GM12878 (cell line): ENCODE data around the gene ZNF341. TPM values are rescaled to one million over a fixed set of nuclear protein-coding genes. Genes with fewer than 3 reads are reported as not detected.

ENCODE experiments used
- ATAC-seq: fragments of 200-7000 bp; cut with Tn5 transposase; 3 replicates; pipeline ENCODE4 v1.9.1; 2020; ENCODE audit warnings: mild to moderate bottlenecking, moderate library complexity
- BruUV-seq: library from RNA; stranded (reverse); fragments of 400-500 nt; replicated peaks from 2 replicates; lab custom pipeline; 2021; lab: Mats Ljungman, UMichigan
- CTCF ChIA-PET: fragments of 300-600 bp; sonication (Branson Sonifier 250); formaldehyde crosslinking; extraction: SDS; loops from one replicate; lab custom pipeline; 2021; ENCODE audit warnings: inconsistent platforms; lab: Yijun Ruan, JAX
- POLR2A ChIA-PET: fragments of 350-600 bp; formaldehyde crosslinking; extraction: SDS; loops from one replicate; lab custom pipeline; 2021; ENCODE audit warnings: inconsistent platforms; lab: Charles Lee
- RAD21 ChIA-PET: fragments of 300-600 bp; sonication (Branson Sonifier 250); formaldehyde crosslinking; loops from one replicate; lab custom pipeline; 2023; ENCODE audit warnings: antibody characterized with exemption; ENCODE audit not compliant: unreplicated experiment; lab: Charles Lee
- SMC1A ChIA-PET: fragments of 300-600 bp; sonication (Branson Sonifier 250); formaldehyde crosslinking; loops from one replicate; lab custom pipeline; 2023; ENCODE audit not compliant: unreplicated experiment, uncharacterized antibody; lab: Charles Lee
- DNase-seq: peaks from one replicate; pipeline ENCODE4 v3.0.0-alpha.2; 2011; ENCODE audit warnings: low read depth, low spot score
- FAIRE-seq: peaks from 3 replicates; lab custom pipeline; 2011; peaks lifted over from hg19 to GRCh38; lab: Jason Lieb, UNC
- H2AFZ ChIP-seq: 2 replicates; pipeline ENCODE4 v1.6.0; 2011; ENCODE audit warnings: low read depth, low read length, control low read depth; ENCODE audit not compliant: control insufficient read depth
- H3K27ac ChIP-seq: 2 replicates; pipeline ENCODE4 v1.5.1; 2011; ENCODE audit warnings: control low read depth; ENCODE audit not compliant: control insufficient read depth, insufficient read depth
- H3K27me3 ChIP-seq, 2 experiments: replicated peaks in 1 of 2; 2 replicates each; pipeline versions ENCODE4 v1.6.0 to v1.6.1; 2011; ENCODE audit warnings: low read length in 1 of 2; ENCODE audit not compliant: control insufficient read depth in 2 of 2, insufficient read depth in 2 of 2
- H3K36me3 ChIP-seq, 2 experiments: 2 replicates each; pipeline ENCODE4 v1.5.1; 2011; ENCODE audit warnings: low read length in 1 of 2; ENCODE audit not compliant: control insufficient read depth in 2 of 2, insufficient read depth in 2 of 2
- H3K4me1 ChIP-seq: 2 replicates; pipeline ENCODE4 v1.6.1; 2011; ENCODE audit warnings: mild to moderate bottlenecking, low read length, moderate library complexity, mixed read lengths; ENCODE audit not compliant: control insufficient read depth, insufficient read depth
- H3K4me2 ChIP-seq: 2 replicates; pipeline ENCODE4 v1.6.0; 2011; ENCODE audit warnings: control low read depth; ENCODE audit not compliant: control insufficient read depth, insufficient read depth
- H3K4me3 ChIP-seq: fragments of 200-600 bp; sonication (generic); 2 replicates; pipeline ENCODE4 v1.5.1; 2016
- H3K79me2 ChIP-seq: 2 replicates; pipeline ENCODE4 v1.6.0; 2011; ENCODE audit warnings: low read length; ENCODE audit not compliant: control insufficient read depth, insufficient read depth
- H3K9ac ChIP-seq: 2 replicates; pipeline ENCODE4 v1.8.0; 2011; ENCODE audit warnings: low read length, control low read depth, mixed read lengths; ENCODE audit not compliant: control insufficient read depth, insufficient read depth
- H3K9me3 ChIP-seq: replicated peaks from 3 replicates; pipeline ENCODE4 v1.5.1; 2011; ENCODE audit warnings: mild to moderate bottlenecking, low read length; ENCODE audit not compliant: control insufficient read depth, insufficient read depth
- H4K20me1 ChIP-seq: 2 replicates; pipeline ENCODE4 v1.6.0; 2011; ENCODE audit not compliant: control insufficient read depth, insufficient read depth
- BACH1 ChIP-seq: fragments of 450-650 bp; IDR thresholded peaks from 2 replicates; pipeline ENCODE4 v1.6.1; 2017; ENCODE audit warnings: mild to moderate bottlenecking, borderline replicate concordance
- CHD2 ChIP-seq: IDR thresholded peaks from 2 replicates; pipeline ENCODE4 v1.6.1; 2011; ENCODE audit warnings: low read depth, low read length, improper control_type of control experiment, borderline replicate concordance
- ETV6 ChIP-seq, 2 experiments: fragments of 450-650 bp in 1 of 2; IDR thresholded peaks in 1 of 2; conservative IDR thresholded peaks in 1 of 2; 2 replicates each; pipeline ENCODE4 v1.6.1; 2014; ENCODE audit warnings: antibody characterized with exemption in 1 of 2, borderline replicate concordance in 1 of 2, low read depth in 1 of 2, mild to moderate bottlenecking in 1 of 2, moderate library complexity in 1 of 2
- GABPA ChIP-seq: IDR thresholded peaks from 2 replicates; pipeline ENCODE4 v1.6.1; 2014; ENCODE audit warnings: antibody characterized with exemption, low read depth, mild to moderate bottlenecking, inconsistent platforms
- GATAD2B ChIP-seq: fragments of 450-650 bp; conservative IDR thresholded peaks from 2 replicates; pipeline ENCODE4 v1.6.1; 2017; ENCODE audit warnings: low read depth, mild to moderate bottlenecking, moderate library complexity
- JUNB ChIP-seq: IDR thresholded peaks from 2 replicates; pipeline ENCODE4 v1.6.1; 2016; ENCODE audit warnings: antibody characterized with exemption, mild to moderate bottlenecking
- MEF2A ChIP-seq: IDR thresholded peaks from 2 replicates; pipeline ENCODE4 v1.6.1; 2011; ENCODE audit warnings: low read depth, mild to moderate bottlenecking, low read length, moderate library complexity; ENCODE audit not compliant: insufficient read depth
- MLLT1 ChIP-seq: fragments of 450-650 bp; IDR thresholded peaks from 2 replicates; pipeline ENCODE4 v1.6.1; 2016; ENCODE audit warnings: mild to moderate bottlenecking
- NFIC ChIP-seq: IDR thresholded peaks from 2 replicates; pipeline ENCODE4 v1.6.1; 2012; ENCODE audit warnings: low read depth, mild to moderate bottlenecking, inconsistent platforms, low read length, moderate library complexity
- NFYA ChIP-seq: IDR thresholded peaks from 2 replicates; pipeline ENCODE4 v1.6.1; 2011; ENCODE audit warnings: low read depth, mild to moderate bottlenecking, low read length, improper control_type of control experiment, borderline replicate concordance
- PML ChIP-seq: IDR thresholded peaks from 2 replicates; pipeline ENCODE4 v1.6.1; 2012; ENCODE audit warnings: low read length, inconsistent platforms
- REST ChIP-seq: IDR thresholded peaks from 2 replicates; pipeline ENCODE4 v1.6.1; 2012; ENCODE audit warnings: mild to moderate bottlenecking, low read depth, low read length
- SPI1 ChIP-seq: IDR thresholded peaks from 2 replicates; pipeline ENCODE4 v1.6.1; 2011; ENCODE audit warnings: low read depth, mild to moderate bottlenecking, low read length, moderate library complexity, borderline replicate concordance; ENCODE audit not compliant: insufficient read depth
- SUPT20H ChIP-seq: IDR thresholded peaks from 2 replicates; pipeline ENCODE4 v1.6.1; 2011; ENCODE audit warnings: low read depth, mild to moderate bottlenecking, low read length, moderate library complexity, borderline replicate concordance; ENCODE audit not compliant: control insufficient read depth
- YY1 ChIP-seq: IDR thresholded peaks from 2 replicates; pipeline ENCODE4 v1.6.1; 2011; ENCODE audit warnings: low read depth, mild to moderate bottlenecking, low read length
- ZZZ3 ChIP-seq: IDR thresholded peaks from 2 replicates; pipeline ENCODE4 v1.6.1; 2011; ENCODE audit warnings: low read depth; ENCODE audit not compliant: control insufficient read depth, insufficient read length
- WGBS: methylation state at CpG from one replicate; pipeline ENCODE4 v1.1.6; 2016; ENCODE audit warnings: low lambda C conversion rate; ENCODE audit not compliant: insufficient replicate concordance, insufficient coverage; ENCODE audit errors: missing lambda C conversion rate; 5-methylcytosine and 5-hydroxymethylcytosine counted together
- in situ Hi-C: fragments of 300-500 bp; cut with MboI; formaldehyde crosslinking; loops from 9 replicates; pipeline ENCODE4 v1.14.3; 2018; ENCODE audit warnings: mixed read lengths
- intact Hi-C: fragments of 100-400 bp; cut with micrococcal nuclease; formaldehyde crosslinking; loops from one replicate; pipeline ENCODE4 v1.14.2; 2022; ENCODE audit not compliant: unreplicated experiment
- polyA plus RNA-seq, 11 experiments: library from polyadenylated mRNA; depleted of rRNA in 4 of 11; unstranded in 6 of 11; stranded (reverse) in 5 of 11; fragments of >200 nt; fragmentation: Nextera tagmentation in 4 of 11; fragmentation: Illumina TruSeq in 1 of 11; extraction: Ambion mirVana in 4 of 11; extraction: Trizol in 1 of 11; gene quantifications; 1 replicate in 1 of 11; 2 replicates in 10 of 11; pipeline versions ENCODE4 v1.2.1 to v1.2.3, GENCODE V29; 2011 to 2016; ENCODE audit warnings: inconsistent platforms in 2 of 11, missing spikeins in 2 of 11, low read depth in 1 of 11
- total RNA-seq, 4 experiments: library from RNA; depleted of rRNA in 3 of 4; stranded (reverse); fragments of >200 nt in 3 of 4; fragmentation: Illumina TruSeq in 1 of 4; extraction: Trizol in 1 of 4; gene quantifications; 2 replicates each; pipeline versions ENCODE4 v1.2.1 to v1.2.3, GENCODE V29; 2013 to 2021
- TF ChIP-seq, protein P1 (sequence below): fragments of 450-650 bp; IDR thresholded peaks from 2 replicates; pipeline ENCODE4 v1.6.1; 2018; ENCODE audit warnings: borderline replicate concordance, mild to moderate bottlenecking; ENCODE audit not compliant: partially characterized antibody

ZNF341 gene
- total and polyA plus RNA-seq, 10 of the 15 experiments (the other 5 are each of a cell fraction or from before 2014, with no cell fraction given): 0.18 to 5.0 (median 2.6) TPM

GRCh38 chr20:33711446-33711738 lies 20.4 kb upstream of the ZNF341 start:
- Histone ChIP-seq H3K27me3 (no peaks in the 10 kb centered on the region), H3K79me2 (no peaks in the 10 kb centered on the region), H3K9ac (no peak overlapping the region), H3K4me3 (no peak overlapping the region), H4K20me1 (no peaks in the 10 kb centered on the region), H3K4me2 (no peak overlapping the region), H3K9me3 (no peaks in the 10 kb centered on the region), H3K27ac (no peak overlapping the region), H3K4me1 (no peaks in the 10 kb centered on the region), H2AFZ (no peak overlapping the region), H3K36me3 (0 out of 4 replicates have a peak, but pooled peaks cover 0 to 2% of the 10 kb centered on the region in 2 experiments)
- 75% methylated on average over 1 of the region's 1 CpG for WGBS
- BruUV-seq: no TSS peak
- DNase-seq: no peak
- no peak for ATAC-seq
- intact Hi-C loops (no loop called here), in situ Hi-C loops (no loop called here)
- no peak for FAIRE-seq
- RAD21 ChIA-PET: no interaction called here
- SMC1A ChIA-PET: no interaction called here
- POLR2A ChIA-PET: no interaction called here
- CTCF ChIA-PET: no interaction called here
- TF ChIP-seq ZZZ3: no peak
- TF ChIP-seq CHD2: no peak
- TF ChIP-seq GABPA: no peak
- no peak for TF ChIP-seq NFYA
- no peak for TF ChIP-seq NFIC
- TF ChIP-seq GATAD2B: no peak
- no peak for TF ChIP-seq MEF2A
- no peak for TF ChIP-seq PML
- TF ChIP-seq YY1: no peak
- no peak for TF ChIP-seq REST
- no peak for TF ChIP-seq BACH1
- TF ChIP-seq SPI1: no peak
- TF ChIP-seq, protein P1, sequence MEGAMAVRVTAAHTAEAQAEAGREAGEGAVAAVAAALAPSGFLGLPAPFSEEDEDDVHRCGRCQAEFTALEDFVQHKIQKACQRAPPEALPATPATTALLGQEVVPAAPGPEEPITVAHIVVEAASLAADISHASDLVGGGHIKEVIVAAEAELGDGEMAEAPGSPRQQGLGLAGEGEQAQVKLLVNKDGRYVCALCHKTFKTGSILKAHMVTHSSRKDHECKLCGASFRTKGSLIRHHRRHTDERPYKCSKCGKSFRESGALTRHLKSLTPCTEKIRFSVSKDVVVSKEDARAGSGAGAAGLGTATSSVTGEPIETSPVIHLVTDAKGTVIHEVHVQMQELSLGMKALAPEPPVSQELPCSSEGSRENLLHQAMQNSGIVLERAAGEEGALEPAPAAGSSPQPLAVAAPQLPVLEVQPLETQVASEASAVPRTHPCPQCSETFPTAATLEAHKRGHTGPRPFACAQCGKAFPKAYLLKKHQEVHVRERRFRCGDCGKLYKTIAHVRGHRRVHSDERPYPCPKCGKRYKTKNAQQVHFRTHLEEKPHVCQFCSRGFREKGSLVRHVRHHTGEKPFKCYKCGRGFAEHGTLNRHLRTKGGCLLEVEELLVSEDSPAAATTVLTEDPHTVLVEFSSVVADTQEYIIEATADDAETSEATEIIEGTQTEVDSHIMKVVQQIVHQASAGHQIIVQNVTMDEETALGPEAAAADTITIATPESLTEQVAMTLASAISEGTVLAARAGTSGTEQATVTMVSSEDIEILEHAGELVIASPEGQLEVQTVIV: no peak
- no peak for TF ChIP-seq SUPT20H
- TF ChIP-seq JUNB: no peak
- no peak for TF ChIP-seq ETV6 (conservative IDR thresholded peaks at IDR 0.05 in 1 of 2, IDR thresholded peaks at IDR 0.05 in 1 of 2; ENCODE audit: borderline replicate concordance in 1 of 2, low read depth in 1 of 2)
- TF ChIP-seq MLLT1: no peak
